Right cardiac atrium (tissue), 5 donors: ENCODE results near the gene MLIP. TPM values are rescaled to one million over a fixed set of nuclear protein-coding genes. Genes with fewer than 3 reads are reported as not detected.

ENCODE experiments used
- ATAC-seq, 2 donors: fragments of 200-7000 bp; cut with Tn5 transposase; one replicate each; pipeline versions ENCODE4 v1.8.0 to v1.9.1; 2020; ENCODE audit warnings: moderate library complexity in 2 of 2, mild to moderate bottlenecking in 1 of 2
- DNase-seq, 3 donors: peaks; one replicate each; pipeline ENCODE4 v3.0.0-alpha.2; 2020
- H3K27ac ChIP-seq: one replicate; pipeline ENCODE4 v1.5.1; 2013; ENCODE audit warnings: mild to moderate bottlenecking, low read length, control low read depth, moderate library complexity
- H3K27me3 ChIP-seq: one replicate; pipeline ENCODE4 v1.6.1; 2013; ENCODE audit not compliant: control insufficient read depth, insufficient read depth
- H3K4me1 ChIP-seq: one replicate; pipeline ENCODE4 v1.6.1; 2013; ENCODE audit warnings: low read length; ENCODE audit not compliant: control insufficient read depth, insufficient read depth
- H3K4me3 ChIP-seq: one replicate; pipeline ENCODE4 v1.5.1; 2013; ENCODE audit warnings: low read length, control low read depth
- H3K9me3 ChIP-seq: one replicate; pipeline ENCODE4 v1.6.1; 2013; ENCODE audit warnings: low read length; ENCODE audit not compliant: control insufficient read depth
- WGBS: extraction: QIAGEN DNeasy Blood & Tissue Kit; methylation state at CpG from one replicate; pipeline ENCODE4 v1.1.7; 2013; 5-methylcytosine and 5-hydroxymethylcytosine counted together
- intact Hi-C, 4 donors: fragments of 100-400 bp; cut with DNase I; formaldehyde crosslinking; loops; one replicate each; pipeline versions ENCODE4 v1.11.0 to v1.14.0; 2022 to 2023
- polyA plus RNA-seq: library from polyadenylated mRNA; stranded (reverse); fragments of 200-250 nt; gene quantifications from one replicate; pipeline ENCODE4 v1.2.3, GENCODE V29; 2013
- total RNA-seq, 4 donors: library from RNA; stranded (reverse); fragmentation: NEBNext Ultra II Directional; extraction: Animal tissue kit (Norgen Biotek cat#: 25700); gene quantifications; one replicate each; pipeline ENCODE4 v1.2.1, GENCODE V29; 2021
- donor health status: healthy with polysubstance abuse.
- donor health status: DM: no; HTN: yes; CAD: no.
- donor health status: DM: no; HTN: no; CAD: no.
- donor health status: DM: no; HTN: yes; CAD: no; lungs with severe emphysema.
- donor health status: DM: yes; HTN: yes; CAD: no.

MLIP gene
- total and polyA plus RNA-seq, 5 donors: 154 to 336 (median 291) TPM

DNA sequence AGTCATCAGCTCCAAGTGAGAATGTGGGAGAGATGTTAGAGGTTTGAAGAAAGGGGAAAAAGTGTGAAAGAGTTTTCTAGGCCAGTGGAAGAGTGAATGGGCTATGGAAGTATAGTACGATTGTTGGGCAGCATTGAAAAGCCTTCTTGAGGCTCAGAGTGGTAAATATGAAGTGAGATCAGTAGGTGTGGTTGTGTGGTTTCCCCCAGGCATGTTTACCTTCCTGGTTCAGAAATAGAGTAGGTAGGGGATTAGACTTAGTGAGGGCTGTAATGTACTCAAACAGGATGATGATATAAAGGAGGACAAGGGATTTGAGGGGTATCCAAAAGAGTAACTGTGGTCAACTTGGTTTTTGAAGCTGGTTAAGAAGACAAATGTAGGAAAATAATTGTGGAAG, 3.7 kb downstream of the MLIP start:
- no peak for DNase-seq
- H3K27ac ChIP-seq: no peak overlapping the region
- peaks cover 5% of the 10 kb centered on the region for H3K4me1 ChIP-seq
- H3K4me3 ChIP-seq: no peak overlapping the region
- H3K9me3 ChIP-seq: no peaks in the 10 kb centered on the region
- intact Hi-C loops: no loop called here
- 85% methylated on average over 1 of the region's 1 CpG for WGBS
- H3K27me3 ChIP-seq: no peaks in the 10 kb centered on the region
- ATAC-seq: no peak

DNA sequence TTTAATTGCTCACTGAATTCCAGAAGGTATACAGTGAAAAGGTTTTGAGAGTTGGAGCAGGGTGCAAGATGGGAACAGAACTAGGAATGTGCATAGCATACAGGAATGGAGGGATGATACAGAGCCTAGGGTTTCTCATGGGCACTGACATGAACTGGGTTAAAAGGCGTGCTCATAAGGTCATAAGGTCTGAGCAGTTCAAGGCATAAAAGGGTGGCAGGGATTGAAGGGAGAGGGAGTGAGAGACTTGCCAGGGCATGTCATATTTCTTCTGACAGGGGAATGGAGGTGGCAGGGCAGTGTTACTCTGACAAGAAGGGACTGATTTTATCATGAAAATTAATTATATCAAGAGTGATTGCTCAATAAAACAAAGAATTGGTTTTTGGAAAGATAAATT, 4.7 kb downstream of the MLIP start:
- H3K27ac ChIP-seq: no peak overlapping the region
- 65% methylated on average over 1 of the region's 1 CpG for WGBS
- intact Hi-C loops: no loop called here
- no peaks in the 10 kb centered on the region for H3K27me3 ChIP-seq
- DNase-seq: no peak
- H3K4me3 ChIP-seq: no peak overlapping the region
- no peaks in the 10 kb centered on the region for H3K9me3 ChIP-seq
- peaks cover 5% of the 10 kb centered on the region for H3K4me1 ChIP-seq
- peak in 1 of 2 donors; percentile 43 for ATAC-seq

DNA sequence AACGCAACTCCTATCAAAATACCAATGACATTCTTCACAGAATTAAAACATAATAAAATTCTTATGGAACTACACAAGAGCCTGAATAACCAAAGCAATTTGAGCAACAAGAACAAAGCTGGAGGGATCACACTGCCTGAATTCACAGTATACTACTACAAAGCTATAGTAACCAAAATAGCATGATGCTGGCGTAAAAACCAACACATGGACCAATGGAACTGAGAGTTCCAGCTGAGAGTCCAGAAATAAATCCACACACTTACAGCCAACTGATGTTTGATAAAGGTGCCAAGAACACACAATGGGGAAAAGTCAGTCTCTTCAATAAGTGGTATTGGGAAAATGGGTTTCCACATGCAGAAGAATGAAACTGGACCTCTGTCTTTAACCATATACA, 6.9 kb downstream of the MLIP start:
- DNase-seq (no peak), ATAC-seq (peak; percentile 74 to 78)
- 83% methylated on average over 2 of the region's 2 CpGs for WGBS
- no peak overlapping the region for H3K27ac ChIP-seq
- no peaks in the 10 kb centered on the region for H3K4me1 ChIP-seq
- no peaks in the 10 kb centered on the region for H3K9me3 ChIP-seq
- H3K4me3 ChIP-seq: no peak overlapping the region
- intact Hi-C loops: no loop called here
- no peaks in the 10 kb centered on the region for H3K27me3 ChIP-seq

DNA sequence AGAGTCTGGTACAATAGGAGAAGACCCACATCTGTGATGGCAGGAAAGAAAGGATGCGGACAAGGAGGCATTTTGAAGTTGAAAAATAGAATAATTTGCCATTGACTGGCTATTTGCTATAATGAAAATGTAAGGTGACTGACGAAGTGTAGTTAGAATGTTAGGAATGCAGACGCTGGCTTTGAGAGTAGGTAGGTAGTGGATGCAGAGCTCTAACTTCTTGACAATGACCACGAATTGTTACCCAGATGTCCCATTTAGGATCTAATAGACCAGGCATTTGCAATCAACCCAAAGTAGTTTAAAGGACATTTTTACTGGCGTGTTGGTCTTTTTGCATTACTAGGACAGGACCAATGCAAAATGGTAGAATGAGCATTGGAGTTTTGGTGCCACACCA, 14.2 kb downstream of the MLIP start:
- WGBS: 73% methylated on average over 5 of the region's 5 CpGs

DNA sequence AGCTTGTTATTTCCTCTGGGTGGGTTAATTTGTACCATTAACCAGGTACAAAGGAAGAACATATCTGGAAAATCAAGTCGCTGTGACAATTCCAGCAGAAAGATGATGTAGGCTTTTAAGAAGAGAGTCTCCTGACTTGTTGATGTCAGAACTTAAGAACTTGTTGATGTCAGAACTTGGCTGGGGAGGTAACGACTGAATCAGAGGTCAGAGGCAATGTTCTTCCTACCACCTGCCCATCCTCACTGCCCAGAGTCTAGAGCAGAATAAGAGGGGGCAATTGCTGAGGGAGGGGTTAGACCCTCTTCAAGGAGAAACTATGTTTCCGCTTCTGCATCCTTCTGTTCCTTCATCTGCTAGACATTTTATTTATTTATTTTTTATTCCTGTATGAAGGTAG, 18.9 kb downstream of the MLIP start:
- WGBS: 75% methylated on average over 3 of the region's 3 CpGs
- intact Hi-C loops: no loop called here
- Histone ChIP-seq H3K27me3 (no peaks in the 10 kb centered on the region), H3K9me3 (no peaks in the 10 kb centered on the region), H3K27ac (no peak overlapping the region), H3K4me3 (no peak overlapping the region), H3K4me1 (peaks cover 1% of the 10 kb centered on the region)
- DNase-seq: no peak
- ATAC-seq: no peak

More for the DNA sequence above, 14.2 kb downstream of the MLIP start:
- no peaks in the 10 kb centered on the region for H3K27me3 ChIP-seq
- H3K4me1 ChIP-seq: no peaks in the 10 kb centered on the region
- DNase-seq: no peak
- H3K9me3 ChIP-seq: no peaks in the 10 kb centered on the region
- ATAC-seq: no peak
- no peak overlapping the region for H3K27ac ChIP-seq
- H3K4me3 ChIP-seq: no peak overlapping the region
- intact Hi-C loops: no loop called here

DNA sequence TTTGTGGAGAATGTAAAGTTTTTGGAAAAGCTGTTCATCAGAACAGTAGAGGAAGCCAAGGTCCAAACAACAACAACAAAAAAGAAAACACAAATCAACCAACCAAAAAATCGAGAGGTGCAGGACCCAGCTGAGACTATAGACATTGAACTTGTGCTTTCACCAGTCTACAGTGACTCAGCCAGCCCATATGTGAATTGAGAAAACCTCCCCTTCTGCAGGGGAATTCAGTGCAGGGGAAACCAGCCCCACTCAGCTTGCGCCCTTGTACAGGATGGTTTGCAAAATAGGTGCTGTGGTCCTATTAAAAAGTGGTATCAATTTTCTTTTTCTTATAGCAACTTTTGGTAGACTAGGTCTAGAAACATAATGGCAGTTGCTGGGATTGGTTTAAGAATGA, 21.3 kb downstream of the MLIP start:
- ATAC-seq (no peak), DNase-seq (no peak)
- Histone ChIP-seq H3K9me3 (no peaks in the 10 kb centered on the region), H3K27me3 (no peaks in the 10 kb centered on the region), H3K4me1 (peaks cover 1% of the 10 kb centered on the region), H3K27ac (no peak overlapping the region), H3K4me3 (no peak overlapping the region)
- intact Hi-C loops: no loop called here
- WGBS: 88% methylated on average over 2 of the region's 2 CpGs

DNA sequence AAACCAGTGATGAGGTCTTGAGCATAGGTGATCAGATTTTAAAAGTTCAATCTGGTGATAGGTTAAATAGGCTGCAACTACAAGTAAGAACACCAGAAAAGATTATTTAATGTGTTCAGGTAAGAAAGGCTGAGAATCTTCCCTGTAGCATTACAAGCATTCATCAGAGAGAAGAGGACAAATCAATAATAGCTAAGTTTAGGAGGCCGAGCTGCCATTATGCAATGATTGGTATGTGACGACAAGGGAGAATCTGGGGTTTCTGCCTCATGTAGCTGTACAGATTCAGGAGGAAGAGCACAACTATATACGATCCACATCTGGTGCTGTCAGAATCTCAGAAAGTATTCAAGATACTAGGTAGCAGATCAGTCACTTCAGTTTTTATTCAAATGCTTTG, 21.9 kb downstream of the MLIP start:
- no peak for ATAC-seq
- H3K27ac ChIP-seq: no peak overlapping the region
- no peak overlapping the region for H3K4me3 ChIP-seq
- WGBS: 88% methylated on average over 3 of the region's 3 CpGs
- DNase-seq: no peak
- intact Hi-C loops: no loop called here
- H3K9me3 ChIP-seq: no peaks in the 10 kb centered on the region
- no peaks in the 10 kb centered on the region for H3K27me3 ChIP-seq
- peaks cover 4% of the 10 kb centered on the region for H3K4me1 ChIP-seq

DNA sequence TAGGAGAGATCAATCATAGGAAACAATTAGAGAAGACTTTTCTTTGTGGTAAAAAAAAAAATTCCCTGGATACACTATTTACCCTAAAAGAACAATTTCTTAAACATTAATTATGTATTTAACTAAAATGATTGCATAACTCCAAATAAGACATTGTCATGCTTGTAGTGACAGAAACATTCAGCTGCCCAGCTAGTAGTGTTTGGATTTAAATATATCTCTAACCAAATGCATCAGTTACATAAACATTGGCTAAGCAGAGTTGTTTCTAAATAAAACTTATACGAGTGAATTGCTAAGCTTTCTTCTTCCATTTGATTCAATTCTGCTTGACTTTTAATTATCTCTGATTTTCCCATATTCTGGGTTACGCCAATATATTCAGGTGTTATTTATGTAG, 23.7 kb downstream of the MLIP start:
- no peak overlapping the region for H3K27ac ChIP-seq
- no peaks in the 10 kb centered on the region for H3K9me3 ChIP-seq
- 63% methylated on average over 2 of the region's 2 CpGs for WGBS
- H3K27me3 ChIP-seq: no peaks in the 10 kb centered on the region
- no peak overlapping the region for H3K4me3 ChIP-seq
- ATAC-seq (no peak), DNase-seq (no peak)
- intact Hi-C loops: no loop called here
- peaks cover 4% of the 10 kb centered on the region for H3K4me1 ChIP-seq

DNA sequence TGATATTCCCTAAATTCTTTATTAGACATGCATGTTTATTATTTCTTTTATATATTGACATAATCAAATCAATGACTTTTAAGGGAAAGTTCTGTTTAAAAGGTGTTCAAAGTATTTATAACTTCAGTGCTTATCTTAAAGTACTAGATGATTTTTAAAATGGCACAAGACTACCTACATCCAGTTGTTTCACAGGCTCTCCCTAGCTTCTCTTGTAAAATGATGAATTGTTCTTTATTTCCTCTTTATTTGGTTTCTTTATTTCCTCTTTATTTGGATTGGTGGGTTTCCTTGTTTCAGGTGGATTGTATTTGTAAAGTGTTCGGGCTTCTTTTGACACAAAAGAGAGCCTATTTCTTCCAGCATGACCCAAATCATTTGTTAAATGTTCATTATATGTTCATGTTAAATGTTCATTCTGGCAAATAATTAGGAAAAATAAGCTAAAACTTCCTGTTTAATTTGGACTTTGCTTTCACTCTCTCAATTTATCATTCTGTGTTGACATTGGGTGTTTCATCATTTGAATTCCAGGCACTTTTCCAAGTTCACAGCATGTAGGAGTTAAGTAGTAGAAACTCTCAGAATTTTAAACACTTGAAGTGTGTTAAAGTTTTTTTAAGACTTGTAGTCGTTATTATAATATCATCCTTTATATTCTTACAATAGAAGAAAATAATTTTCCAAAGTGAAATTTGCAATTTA, 24.6 kb downstream of the MLIP start:
- ATAC-seq: peak; percentile 57 to 69
- intact Hi-C loops: no loop called here
- DNase-seq: no peak
- 27% methylated on average over 2 of the region's 2 CpGs for WGBS
- Histone ChIP-seq H3K27ac (no peak overlapping the region), H3K4me3 (no peak overlapping the region), H3K27me3 (no peaks in the 10 kb centered on the region), H3K4me1 (peaks cover 4% of the 10 kb centered on the region), H3K9me3 (no peaks in the 10 kb centered on the region)

DNA sequence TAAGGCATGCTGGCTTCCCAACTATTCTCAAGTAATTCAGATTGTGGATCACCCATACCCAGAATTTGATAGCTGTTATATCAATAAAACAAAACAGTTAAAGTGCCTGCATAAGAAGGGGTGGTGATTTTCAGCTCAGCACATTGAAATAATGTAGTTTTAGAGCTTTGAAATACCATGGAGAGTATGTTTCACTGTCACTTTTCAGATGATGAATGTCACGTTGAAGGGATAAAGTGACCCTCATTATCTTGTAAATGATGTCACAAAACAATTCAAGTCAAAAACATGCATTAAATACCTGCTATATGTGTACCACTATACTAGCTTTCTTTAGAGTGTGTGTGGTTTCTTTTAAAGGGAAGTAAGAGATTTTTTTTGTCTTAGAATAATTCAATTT, 27.6 kb downstream of the MLIP start:
- H3K4me1 ChIP-seq: peaks cover 2% of the 10 kb centered on the region
- no peaks in the 10 kb centered on the region for H3K9me3 ChIP-seq
- H3K27me3 ChIP-seq: no peaks in the 10 kb centered on the region
- H3K4me3 ChIP-seq: no peak overlapping the region
- WGBS: 57% methylated on average over 1 of the region's 1 CpG
- ATAC-seq (no peak), DNase-seq (no peak)
- no peak overlapping the region for H3K27ac ChIP-seq
- intact Hi-C loops: no loop called here

DNA sequence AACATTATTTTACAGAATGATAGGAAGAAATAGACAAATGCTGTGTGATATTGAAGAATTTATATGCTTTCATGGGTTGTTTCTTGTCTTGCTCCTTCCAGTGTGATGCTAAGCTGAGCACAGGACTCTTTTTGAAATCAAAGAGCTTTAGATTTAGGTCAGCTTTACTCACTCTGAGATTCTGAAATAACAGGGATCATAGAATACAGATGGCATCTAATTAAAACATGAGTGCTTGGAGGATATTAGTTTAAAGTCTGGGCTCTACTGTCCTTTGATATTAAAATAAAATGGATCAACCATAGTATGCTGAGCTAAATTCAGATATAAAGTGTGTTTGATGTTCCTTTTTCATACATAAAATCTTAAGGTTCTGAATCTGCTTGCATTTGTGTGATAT, 29.6 kb downstream of the MLIP start:
- intact Hi-C loops: no loop called here
- Histone ChIP-seq H3K4me1 (peaks cover 4% of the 10 kb centered on the region), H3K27ac (no peak overlapping the region), H3K9me3 (no peaks in the 10 kb centered on the region), H3K4me3 (no peak overlapping the region), H3K27me3 (no peaks in the 10 kb centered on the region)
- no peak for ATAC-seq
- DNase-seq: no peak
